ENCODE results near the gene EFCAB8.

DNA sequence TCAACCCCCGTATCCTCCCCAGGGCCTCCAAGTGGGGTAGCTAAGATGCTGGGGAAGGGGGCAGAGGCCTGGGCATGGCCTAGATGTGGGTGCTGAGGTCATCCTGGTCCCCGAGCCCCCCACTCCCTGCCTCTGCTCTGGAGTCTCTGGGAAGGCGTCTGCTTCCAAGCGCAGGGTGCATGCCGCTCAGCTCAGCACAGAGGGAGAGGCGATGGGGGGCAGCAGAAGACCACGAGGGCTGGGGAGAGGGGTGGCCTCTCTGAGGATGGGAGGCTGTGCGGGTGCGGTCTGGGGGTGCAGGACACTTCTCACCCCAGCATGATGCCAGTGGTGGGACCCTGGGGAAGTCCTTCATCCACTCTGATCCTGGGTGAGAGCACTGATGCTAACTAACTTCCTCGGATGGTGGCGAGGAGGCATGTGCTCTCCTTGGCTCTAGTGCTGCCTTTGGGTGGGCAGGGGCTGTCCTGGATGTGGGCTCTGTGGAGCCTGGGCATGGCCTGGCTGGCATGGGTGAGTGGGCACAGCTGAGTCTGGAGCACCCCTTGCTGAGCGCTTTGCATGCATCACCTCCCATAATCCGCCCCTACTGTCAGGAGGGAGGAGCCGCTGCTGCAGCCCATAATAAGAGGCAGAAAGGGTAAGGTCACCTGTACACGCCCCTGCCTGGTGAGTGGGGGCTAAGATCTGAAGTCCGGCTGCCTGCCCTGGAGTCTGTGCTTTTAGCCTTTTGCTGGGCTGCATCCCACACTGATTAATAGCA is 34.7 kb downstream of the EFCAB8 start:
- TF ChIP-seq, protein P1, sequence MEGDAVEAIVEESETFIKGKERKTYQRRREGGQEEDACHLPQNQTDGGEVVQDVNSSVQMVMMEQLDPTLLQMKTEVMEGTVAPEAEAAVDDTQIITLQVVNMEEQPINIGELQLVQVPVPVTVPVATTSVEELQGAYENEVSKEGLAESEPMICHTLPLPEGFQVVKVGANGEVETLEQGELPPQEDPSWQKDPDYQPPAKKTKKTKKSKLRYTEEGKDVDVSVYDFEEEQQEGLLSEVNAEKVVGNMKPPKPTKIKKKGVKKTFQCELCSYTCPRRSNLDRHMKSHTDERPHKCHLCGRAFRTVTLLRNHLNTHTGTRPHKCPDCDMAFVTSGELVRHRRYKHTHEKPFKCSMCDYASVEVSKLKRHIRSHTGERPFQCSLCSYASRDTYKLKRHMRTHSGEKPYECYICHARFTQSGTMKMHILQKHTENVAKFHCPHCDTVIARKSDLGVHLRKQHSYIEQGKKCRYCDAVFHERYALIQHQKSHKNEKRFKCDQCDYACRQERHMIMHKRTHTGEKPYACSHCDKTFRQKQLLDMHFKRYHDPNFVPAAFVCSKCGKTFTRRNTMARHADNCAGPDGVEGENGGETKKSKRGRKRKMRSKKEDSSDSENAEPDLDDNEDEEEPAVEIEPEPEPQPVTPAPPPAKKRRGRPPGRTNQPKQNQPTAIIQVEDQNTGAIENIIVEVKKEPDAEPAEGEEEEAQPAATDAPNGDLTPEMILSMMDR (IDR thresholded peaks at IDR 0.05; ENCODE audit: low read depth, low read length) = no peak
- no peak for TF ChIP-seq MAX (IDR thresholded peaks at IDR 0.05; ENCODE audit: low read depth, low read length)

Measured in NB4 (cell line).